ENCODE results near the gene CAVIN3.

CAVIN3 gene

GRCh38 chr11:6320411-6321155 lies at the start of gene CAVIN3:
CAVIN3 (minus strand) TSS chr11:6320501; CDS start chr11:6320476, 25 bp downstream.
- no peak for FAIRE-seq

- no peak for FAIRE-seq
Observed at GRCh38 chr11:6365659-6366058, 45.4 kb upstream of the CAVIN3 start.

GRCh38 chr11:6362873-6363678 lies 42.8 kb upstream of the CAVIN3 start:
- no peak for FAIRE-seq

GRCh38 chr11:6362185-6362872 lies 42.0 kb upstream of the CAVIN3 start:
- no peak for FAIRE-seq

- FAIRE-seq = no peak
Observed at GRCh38 chr11:6360183-6360582, 39.9 kb upstream of the CAVIN3 start.

- FAIRE-seq = no peak
Observed at GRCh38 chr11:6357222-6357621, 36.9 kb upstream of the CAVIN3 start.

GRCh38 chr11:6356503-6357055 lies 36.3 kb upstream of the CAVIN3 start:
- FAIRE-seq = no peak

- FAIRE-seq = no peak
Observed at GRCh38 chr11:6354651-6355485, 34.6 kb upstream of the CAVIN3 start.

GRCh38 chr11:6353367-6353987 lies 33.2 kb upstream of the CAVIN3 start:
- FAIRE-seq = no peak

GRCh38 chr11:6351782-6352382 lies 31.6 kb upstream of the CAVIN3 start:
- FAIRE-seq = no peak

GRCh38 chr11:6350486-6350885 lies 30.2 kb upstream of the CAVIN3 start:
- FAIRE-seq = no peak

- no peak for FAIRE-seq
Observed at GRCh38 chr11:6350043-6350442, 29.7 kb upstream of the CAVIN3 start.

- FAIRE-seq = no peak
Observed at GRCh38 chr11:6345366-6345765, 25.1 kb upstream of the CAVIN3 start.

- FAIRE-seq = no peak
Observed at GRCh38 chr11:6336293-6336692, 16.0 kb upstream of the CAVIN3 start.

- FAIRE-seq = no peak
Observed at GRCh38 chr11:6334806-6335205, 14.5 kb upstream of the CAVIN3 start.

- no peak for FAIRE-seq
Observed at GRCh38 chr11:6333095-6333494, 12.8 kb upstream of the CAVIN3 start.

- FAIRE-seq = no peak
Observed at GRCh38 chr11:6332066-6332465, 11.8 kb upstream of the CAVIN3 start.

- no peak for FAIRE-seq
Observed at GRCh38 chr11:6328321-6328720, 8.0 kb upstream of the CAVIN3 start.

- no peak for FAIRE-seq
Observed at GRCh38 chr11:6327806-6328205, 7.5 kb upstream of the CAVIN3 start.

GRCh38 chr11:6326985-6327384 lies 6.7 kb upstream of the CAVIN3 start:
- FAIRE-seq = no peak

- no peak for FAIRE-seq
Observed at GRCh38 chr11:6326303-6326702, 6.0 kb upstream of the CAVIN3 start.
